Measurements from ENCODE around the gene EXOC3. TPM values are rescaled to one million over a fixed set of nuclear protein-coding genes. Genes with fewer than 3 reads are reported as not detected.

EXOC3 gene
- total and polyA plus RNA-seq, 10 of the 15 experiments (the other 5 are each of a cell fraction or from before 2014, with no cell fraction given): 1.6 to 53.0 (median 27.9) TPM

GRCh38 chr5:483011-483410, 40.0 kb downstream of the EXOC3 start:
- no peaks in the 10 kb centered on the region for H3K79me2 ChIP-seq (ENCODE audit: control insufficient read depth, insufficient read depth, low read length)
- ChIA-PET SMC1A (ENCODE audit: uncharacterized antibody, unreplicated experiment) (no interaction called here), RAD21 (ENCODE audit: unreplicated experiment) (no interaction called here), CTCF (no interaction called here), POLR2A (no interaction called here)
- no peak overlapping the region for H3K9ac ChIP-seq (ENCODE audit: control insufficient read depth, insufficient read depth, low read length)
- in situ Hi-C loops (cut with MboI): no loop called here
- TF ChIP-seq IRF3 (IDR thresholded peaks at IDR 0.05) (no peak), NBN (IDR thresholded peaks at IDR 0.05) (no peak), PAX8 (IDR thresholded peaks at IDR 0.05) (no peak), LARP7 (IDR thresholded peaks at IDR 0.05) (no peak), PRDM15 (CRISPR knock-in tag; IDR thresholded peaks at IDR 0.05) (no peak), NRF1 (conservative IDR thresholded peaks at IDR 0.05; ENCODE audit: low read depth, low read length) (no peak), ZNF274 (IDR thresholded peaks at IDR 0.05; ENCODE audit: insufficient read depth, insufficient read length) (no peak)
- TF ChIP-seq, protein P1, sequence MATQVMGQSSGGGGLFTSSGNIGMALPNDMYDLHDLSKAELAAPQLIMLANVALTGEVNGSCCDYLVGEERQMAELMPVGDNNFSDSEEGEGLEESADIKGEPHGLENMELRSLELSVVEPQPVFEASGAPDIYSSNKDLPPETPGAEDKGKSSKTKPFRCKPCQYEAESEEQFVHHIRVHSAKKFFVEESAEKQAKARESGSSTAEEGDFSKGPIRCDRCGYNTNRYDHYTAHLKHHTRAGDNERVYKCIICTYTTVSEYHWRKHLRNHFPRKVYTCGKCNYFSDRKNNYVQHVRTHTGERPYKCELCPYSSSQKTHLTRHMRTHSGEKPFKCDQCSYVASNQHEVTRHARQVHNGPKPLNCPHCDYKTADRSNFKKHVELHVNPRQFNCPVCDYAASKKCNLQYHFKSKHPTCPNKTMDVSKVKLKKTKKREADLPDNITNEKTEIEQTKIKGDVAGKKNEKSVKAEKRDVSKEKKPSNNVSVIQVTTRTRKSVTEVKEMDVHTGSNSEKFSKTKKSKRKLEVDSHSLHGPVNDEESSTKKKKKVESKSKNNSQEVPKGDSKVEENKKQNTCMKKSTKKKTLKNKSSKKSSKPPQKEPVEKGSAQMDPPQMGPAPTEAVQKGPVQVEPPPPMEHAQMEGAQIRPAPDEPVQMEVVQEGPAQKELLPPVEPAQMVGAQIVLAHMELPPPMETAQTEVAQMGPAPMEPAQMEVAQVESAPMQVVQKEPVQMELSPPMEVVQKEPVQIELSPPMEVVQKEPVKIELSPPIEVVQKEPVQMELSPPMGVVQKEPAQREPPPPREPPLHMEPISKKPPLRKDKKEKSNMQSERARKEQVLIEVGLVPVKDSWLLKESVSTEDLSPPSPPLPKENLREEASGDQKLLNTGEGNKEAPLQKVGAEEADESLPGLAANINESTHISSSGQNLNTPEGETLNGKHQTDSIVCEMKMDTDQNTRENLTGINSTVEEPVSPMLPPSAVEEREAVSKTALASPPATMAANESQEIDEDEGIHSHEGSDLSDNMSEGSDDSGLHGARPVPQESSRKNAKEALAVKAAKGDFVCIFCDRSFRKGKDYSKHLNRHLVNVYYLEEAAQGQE (IDR thresholded peaks at IDR 0.05; ENCODE audit: low read depth, low read length): no peak
- no peaks in the 10 kb centered on the region for H3K4me1 ChIP-seq (ENCODE audit: control insufficient read depth, insufficient read depth, low read length)
- no peak for FAIRE-seq
- H3K4me3 ChIP-seq: no peak overlapping the region
- H3K36me3 ChIP-seq (ENCODE audit: control insufficient read depth in 2 of 2, insufficient read depth in 2 of 2, low read length in 1 of 2): no peaks in the 10 kb centered on the region
- no peak for ATAC-seq
- DNase-seq (ENCODE audit: low read depth, low spot score): no peak
- no TSS peak for BruUV-seq (replicated peaks)
- intact Hi-C loops (cut with micrococcal nuclease; ENCODE audit: unreplicated experiment): no loop called here
- no peak overlapping the region for H2AFZ ChIP-seq (ENCODE audit: control insufficient read depth, low read depth, low read length)
- no peaks in the 10 kb centered on the region for H3K27me3 ChIP-seq (replicated peaks in 1 of 2; ENCODE audit: control insufficient read depth in 2 of 2, insufficient read depth in 2 of 2, low read length in 1 of 2)
- no peak overlapping the region for H3K27ac ChIP-seq (ENCODE audit: control insufficient read depth, insufficient read depth)
- WGBS (ENCODE audit: insufficient coverage, insufficient replicate concordance, low lambda C conversion rate, missing lambda C conversion rate): 67% methylated on average over 24 of the region's 26 CpGs
- H4K20me1 ChIP-seq (ENCODE audit: control insufficient read depth, insufficient read depth): no peaks in the 10 kb centered on the region
- no peak overlapping the region for H3K4me2 ChIP-seq (ENCODE audit: control insufficient read depth, insufficient read depth)
- H3K9me3 ChIP-seq (replicated peaks; ENCODE audit: control insufficient read depth, insufficient read depth, low read length): no peaks in the 10 kb centered on the region
